GM19397 (cell line): Measurements from ENCODE around the gene ELAC2.

ENCODE experiments used
- ATAC-seq: cut with Tn5 transposase; IDR thresholded peaks from one replicate; pipeline ENCODE4 v1.9.1; 2021; ENCODE audit warnings: mild to moderate bottlenecking, moderate library complexity; ENCODE audit not compliant: unreplicated experiment

ELAC2 gene

DNA sequence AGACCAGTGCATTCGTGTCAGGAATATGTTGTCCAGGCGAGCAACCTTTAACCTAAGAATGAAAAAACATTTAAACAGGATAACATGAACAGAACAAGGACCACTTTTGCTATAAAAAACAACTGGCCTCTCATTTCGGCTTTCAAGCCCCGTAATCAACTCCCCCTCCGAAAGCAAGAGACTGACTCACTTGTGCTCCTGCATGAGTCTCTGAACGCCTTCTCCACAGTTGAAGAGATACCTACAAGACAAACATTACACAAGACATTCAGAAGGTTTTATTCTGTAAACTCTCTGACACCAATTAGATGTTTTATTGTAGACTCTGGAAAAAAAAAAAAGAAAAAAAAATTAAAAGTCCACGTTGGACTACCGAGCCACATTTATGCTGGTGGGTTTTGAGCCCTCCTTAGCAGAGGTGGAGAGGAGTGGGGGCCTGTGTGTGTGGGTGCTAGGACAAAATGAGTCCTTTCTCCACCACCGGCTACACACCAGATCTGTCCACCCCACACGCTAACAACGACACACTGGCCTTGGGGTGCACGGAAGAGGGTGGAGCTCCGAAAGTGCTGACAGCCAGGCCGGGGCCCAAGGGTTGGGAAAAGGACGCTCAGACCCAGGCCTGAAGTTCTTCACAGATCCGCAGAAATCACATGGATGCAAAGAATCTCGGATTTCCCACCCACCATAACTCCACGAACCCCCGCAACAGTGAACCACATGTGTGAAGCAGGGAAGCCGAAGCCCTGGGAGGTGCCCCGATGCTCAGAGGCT, 759 bp downstream of the ELAC2 start:
- peak; percentile 11 for ATAC-seq

DNA sequence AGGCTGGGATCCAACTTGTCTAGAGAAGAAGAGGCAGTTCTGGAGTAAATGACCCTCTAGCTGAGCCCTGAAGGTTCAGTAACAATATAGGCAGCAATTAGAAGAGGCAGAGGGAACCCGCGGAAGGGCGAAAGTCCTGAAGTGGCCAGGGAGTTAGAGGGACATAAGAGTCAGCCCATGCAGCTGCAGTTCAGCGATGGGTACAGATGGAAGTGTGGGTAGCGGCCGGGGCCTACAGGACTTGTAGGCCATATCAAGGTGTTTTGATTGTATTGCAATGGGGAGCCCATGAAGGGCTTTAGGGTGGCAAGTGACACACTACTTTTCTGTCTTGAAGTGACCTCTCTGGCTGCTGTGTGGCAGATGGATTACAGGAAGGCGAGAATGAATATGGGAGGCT, 3.0 kb downstream of the ELAC2 start:
- ATAC-seq: no peak

DNA sequence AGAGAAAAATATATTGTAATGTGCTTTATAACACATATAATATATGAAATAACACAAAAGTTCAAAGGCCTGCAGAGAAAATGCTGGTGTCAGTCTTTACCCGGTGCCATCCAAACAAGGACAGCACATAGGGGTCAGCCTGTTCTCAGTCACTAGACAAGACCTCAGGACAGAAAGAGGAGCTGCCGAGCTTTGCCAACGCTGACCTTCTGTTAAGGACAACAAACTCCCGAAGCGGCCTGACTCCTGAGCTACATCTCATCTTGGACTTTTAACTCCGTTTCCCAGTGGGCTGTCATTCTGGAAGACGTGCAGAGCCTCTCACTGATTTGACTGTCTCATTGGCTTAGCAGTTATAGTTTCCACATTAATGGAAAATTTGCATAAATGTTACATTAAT, 6.9 kb downstream of the ELAC2 start:
- no peak for ATAC-seq

DNA sequence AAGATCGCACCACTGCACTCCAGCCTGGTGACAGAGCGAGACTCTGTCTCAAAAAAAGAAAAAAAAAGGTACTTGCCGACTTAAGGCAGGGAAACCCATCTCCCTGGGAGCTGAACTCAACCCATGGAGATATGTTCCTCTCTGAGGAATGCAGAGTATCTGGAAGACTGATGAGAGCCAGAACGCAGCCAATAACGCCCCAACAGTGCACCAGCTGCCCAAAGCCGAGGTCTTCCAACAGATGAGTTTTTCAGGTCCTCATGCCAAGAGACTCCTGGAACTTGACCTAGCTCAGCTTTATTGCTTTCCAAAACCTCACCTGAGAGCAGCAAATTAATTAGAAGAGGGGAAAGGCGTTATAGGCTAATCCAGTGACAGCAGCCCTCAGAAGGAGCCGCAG, 9.4 kb downstream of the ELAC2 start:
- no peak for ATAC-seq

DNA sequence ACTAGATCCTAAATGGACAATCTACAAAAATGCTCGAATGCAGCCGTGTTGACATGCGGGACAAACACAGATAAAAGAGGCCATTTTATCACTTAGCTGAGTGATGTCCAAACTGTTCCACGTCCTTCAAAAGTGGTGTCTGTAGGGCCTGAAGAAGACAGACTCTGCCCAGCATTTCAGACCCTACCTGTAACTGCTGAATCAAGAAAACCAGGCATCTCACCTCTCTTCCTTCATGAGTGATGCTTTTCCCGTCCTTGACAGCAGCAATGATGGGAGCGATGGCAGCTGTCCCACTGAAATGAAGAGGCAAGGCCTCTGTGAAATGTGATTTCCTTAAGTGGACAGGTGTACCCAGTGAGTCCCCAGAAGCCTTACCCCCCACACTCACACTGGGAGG, 12.3 kb downstream of the ELAC2 start:
- no peak for ATAC-seq

DNA sequence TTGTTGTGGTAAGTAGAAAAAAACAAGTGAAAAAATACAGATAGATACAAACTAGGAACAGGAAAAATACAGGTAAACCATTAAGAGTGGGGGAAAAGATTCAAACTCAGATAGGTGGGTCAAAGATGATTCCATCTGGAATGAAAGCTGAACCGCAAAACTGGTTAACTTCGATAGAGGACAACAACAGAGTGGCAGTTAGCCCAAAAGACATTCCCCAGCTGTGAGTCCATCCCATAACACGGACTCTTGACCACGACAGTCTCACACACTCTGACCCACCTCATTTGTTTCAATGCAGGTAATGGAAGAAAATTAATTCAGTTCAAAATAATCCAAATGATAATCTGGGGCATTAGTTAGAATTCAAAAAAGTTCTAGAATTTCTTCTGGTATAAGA, 13.5 kb downstream of the ELAC2 start:
- no peak for ATAC-seq

DNA sequence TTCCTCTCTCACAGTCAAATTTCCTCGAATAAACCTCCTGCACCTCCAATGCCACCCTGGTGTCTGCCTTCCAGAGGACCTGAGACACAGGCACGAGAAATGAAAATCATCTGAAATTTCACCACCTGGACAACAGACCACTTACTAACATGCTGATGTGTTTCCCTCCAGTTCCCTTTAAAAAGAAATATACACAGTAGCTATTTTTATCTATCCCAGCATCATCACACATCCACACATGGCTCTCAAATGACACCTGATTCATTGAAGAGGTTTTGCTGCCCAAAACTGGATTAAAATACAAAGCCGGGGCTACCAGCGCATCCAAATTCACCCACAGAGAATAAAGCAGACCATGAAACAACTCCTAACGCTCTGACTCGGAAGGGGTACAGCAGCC, 13.9 kb downstream of the ELAC2 start:
- no peak for ATAC-seq

DNA sequence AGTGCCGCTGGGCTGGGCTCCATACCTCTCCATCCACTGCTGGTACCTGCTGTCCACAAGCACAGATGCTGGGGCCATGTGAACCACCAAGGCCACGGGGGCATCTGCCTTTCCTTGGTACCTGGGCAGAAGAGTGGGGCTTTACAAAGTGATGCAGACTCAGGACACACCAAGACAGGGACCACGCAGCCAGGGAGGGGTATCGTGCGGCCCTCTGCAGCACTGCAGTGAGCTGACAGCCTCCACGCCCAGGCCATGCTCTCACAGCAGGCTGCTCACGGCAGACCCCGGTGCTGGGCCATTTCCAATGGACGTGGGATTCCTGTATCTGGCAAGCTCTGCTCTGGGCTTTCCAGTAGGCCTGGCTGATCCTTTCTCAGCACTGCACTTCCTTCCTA, 14.4 kb downstream of the ELAC2 start:
- no peak for ATAC-seq

DNA sequence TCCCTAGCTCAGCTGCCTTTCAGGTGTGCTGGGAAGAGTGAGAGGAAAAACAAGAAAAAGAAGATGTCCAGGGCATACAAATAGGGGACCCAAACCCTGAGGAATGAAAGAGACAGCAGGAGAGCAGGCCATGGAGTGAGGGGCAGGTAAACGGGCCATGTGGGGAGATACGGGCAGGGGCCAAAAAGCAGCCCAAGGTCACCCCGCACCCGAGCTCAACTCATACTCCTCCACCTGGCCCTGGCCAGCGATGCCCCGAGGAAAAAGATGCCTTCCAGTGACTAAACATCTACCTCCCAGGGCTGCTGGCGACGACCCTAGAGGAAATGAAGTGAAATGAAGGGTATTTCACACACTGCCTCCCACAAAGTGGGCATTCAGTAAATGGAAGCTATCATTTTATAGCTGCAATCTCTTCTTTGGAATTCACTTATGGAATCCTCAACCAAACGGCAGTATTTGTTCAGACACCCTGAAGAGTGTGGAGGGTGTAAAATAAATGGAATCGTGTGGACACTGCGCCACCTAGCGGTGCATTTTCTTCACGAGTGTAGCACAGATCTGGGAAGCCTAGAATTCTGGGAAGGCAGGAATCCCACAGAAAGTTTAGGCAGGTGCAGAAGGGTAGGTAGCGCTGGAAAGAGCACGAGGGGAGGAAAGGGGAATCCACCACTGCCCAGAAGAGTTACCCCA, 14.9 kb downstream of the ELAC2 start:
- ATAC-seq: no peak

DNA sequence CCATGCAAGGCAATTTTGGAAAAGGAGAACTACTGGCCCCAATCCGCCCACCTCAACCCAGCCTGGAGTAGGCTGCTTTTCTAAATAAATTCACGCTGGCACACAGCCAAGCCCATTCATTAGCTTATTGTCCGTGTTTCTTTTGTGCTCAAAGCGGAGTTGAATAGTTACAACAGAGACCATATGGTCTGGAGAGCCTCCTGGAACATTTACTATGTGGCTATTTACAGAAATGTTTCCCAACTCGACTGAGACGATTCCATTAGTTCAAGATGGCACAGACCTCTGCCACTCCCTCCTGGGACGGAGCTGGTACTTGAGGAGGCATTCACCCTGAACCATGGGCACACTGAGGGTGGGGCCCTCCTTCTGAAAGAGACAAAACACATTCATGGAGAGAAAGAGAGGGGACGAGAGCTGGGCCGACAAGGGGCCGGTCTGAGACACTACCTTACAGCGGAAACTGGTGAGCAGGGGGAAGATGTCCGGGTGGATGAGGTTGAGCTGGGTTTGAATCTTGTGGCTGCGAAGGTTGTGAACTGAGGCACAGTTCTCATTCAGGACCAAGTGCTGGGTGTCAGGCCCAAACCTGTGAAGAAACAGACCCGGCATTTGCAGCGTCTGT, 15.7 kb downstream of the ELAC2 start:
- ATAC-seq: no peak

DNA sequence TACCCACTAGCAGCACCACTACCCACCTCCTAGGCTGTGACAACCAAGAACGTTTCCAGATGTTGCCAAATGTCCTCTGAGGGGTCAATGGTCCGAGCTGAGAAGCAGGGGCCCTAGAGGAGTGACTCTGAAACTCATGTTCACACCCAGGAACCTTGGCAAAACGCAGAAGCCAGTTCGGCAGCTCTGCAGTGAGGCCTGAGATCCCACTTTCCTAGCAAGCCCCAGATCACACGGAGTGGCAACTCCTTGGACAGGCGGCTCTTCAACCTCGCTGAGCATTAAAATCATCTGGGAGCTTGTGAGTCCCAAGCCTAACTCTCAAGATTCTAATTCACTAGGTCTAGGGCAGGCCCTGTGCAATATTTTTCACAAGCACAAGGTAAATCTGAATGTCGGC, 17.3 kb downstream of the ELAC2 start:
- ATAC-seq: no peak

DNA sequence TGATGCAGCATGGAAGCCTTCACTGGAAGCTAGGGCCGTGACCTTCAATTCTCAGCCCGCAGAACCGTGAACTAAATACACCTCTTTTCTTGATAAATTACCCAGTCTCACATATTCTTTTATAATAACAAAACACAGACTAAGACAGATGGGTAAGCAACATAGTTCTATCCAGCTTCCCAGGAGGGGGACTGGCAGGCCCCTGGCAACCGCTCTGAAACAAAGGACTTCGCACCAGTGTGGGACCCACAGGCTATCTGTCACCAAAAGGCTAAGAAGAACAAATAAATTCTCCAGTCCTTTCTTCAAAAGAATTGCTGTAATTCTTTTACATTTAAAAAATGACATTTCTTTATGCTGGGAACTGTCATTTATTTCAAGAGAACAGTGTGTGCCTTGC, 19.0 kb downstream of the ELAC2 start:
- ATAC-seq: no peak

DNA sequence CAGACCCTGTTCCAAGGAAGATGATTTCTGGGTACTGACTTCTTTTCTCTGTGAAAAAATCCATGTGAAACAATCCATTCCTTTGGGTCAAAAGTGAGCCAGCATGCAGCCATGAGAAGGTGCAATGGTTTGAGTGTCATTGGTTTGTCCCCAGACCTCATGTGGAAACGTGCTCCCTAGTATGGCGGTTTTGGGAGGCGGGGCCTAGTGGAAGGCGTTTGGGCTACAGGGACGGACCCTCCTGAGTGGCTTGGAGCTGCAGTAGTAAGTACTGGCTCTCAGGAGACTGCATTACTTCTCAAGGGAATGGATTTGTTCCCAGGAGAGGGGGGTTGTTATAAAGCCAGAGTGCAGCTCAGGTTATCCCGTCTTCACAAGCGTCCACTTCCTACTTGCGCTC, 19.4 kb downstream of the ELAC2 start:
- no peak for ATAC-seq

DNA sequence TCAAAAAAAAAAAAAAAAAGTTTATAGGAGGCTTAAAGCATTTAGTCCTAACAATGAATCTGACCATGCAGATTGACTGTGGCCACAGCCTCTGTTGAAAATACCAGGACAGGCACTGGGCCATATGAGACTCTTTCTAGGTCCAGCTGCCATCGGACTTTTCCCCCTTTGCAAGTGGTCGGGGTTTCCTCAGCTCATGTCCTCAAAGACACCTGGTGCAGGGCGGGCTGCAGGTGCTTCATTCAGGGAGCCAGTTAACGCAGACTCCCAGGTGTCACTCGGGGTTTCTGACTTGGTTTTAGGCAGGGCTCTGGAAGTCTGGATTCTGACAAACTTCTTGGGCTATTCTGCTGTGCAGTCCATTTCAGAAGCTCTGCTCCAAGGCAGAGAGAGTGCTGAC, 20.9 kb downstream of the ELAC2 start:
- ATAC-seq: no peak

DNA sequence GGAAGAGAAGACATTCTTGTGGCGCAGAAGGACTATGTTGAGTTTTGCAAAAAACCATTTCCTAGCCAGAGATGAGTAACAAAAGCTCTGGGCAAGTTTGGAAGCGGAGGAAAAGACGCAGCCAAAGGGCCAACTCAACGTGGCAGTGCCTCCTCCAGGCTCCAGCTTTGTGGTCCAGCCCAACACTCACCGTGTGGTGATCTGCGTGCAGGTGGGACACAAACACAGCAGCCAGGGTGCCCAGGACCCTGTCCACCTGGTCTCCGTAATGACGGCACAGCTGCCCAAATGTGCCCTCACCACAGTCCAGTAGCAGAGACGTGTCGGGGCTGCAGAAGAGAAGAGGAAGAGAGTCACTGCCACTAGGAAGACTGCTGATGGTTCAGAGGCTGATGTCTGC, 21.5 kb downstream of the ELAC2 start:
- ATAC-seq: no peak

DNA sequence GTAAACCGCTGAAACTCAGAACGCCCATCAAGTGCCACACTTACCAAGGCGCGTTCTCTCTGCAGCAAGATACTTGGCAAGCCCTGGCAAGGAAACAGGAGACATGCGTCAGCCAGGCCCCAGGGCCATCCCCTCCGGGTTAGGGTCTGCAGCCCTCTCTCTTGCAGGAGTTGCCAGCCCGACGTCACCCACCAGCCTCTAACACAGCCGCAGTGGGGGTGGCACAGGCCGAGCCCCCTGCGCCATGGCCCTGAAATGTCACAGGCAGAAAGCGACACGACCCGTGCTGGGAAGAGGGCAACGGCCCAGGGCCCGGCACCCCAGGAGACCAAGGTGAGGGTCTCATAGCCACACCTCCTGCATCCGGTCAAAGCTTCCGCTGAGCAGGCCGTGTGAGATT, 21.9 kb downstream of the ELAC2 start:
- ATAC-seq: no peak

DNA sequence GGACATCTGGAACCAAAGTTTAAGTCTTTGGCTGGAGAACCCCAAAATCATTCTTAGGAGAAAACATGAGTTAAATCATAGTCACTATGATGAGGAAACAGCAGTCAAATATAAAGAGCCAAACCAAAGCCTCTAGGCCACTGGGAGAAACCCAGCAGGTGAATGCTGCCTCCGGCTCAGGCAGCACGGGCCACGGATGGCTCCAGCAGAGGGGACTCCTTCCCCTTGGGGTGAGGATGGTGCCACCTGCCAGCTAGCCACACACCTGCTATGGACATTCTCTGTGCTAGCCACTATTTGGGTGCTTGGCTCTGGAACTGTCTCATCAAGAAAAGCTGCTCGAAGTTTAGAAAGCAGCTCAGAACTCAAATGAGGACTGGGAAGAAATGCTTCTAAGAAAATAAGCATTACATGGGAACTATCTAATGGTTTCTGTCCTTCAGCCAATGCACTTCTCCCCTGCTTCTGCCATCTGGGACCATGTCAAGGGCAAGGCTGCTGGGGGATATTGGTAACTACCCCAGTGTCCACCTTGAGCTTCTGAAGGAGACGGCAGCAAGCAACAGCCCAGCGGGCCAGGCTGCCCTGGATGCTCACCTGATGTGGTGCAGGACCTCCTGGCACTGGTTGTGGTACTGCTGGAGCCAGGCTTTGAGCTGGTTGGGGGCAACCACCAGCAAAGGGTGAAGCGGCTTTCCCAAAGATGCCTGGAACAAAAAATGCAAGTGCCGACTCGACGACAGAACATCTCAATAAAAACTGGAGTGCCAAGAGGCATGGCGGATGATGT, 22.5 kb downstream of the ELAC2 start:
- no peak for ATAC-seq

DNA sequence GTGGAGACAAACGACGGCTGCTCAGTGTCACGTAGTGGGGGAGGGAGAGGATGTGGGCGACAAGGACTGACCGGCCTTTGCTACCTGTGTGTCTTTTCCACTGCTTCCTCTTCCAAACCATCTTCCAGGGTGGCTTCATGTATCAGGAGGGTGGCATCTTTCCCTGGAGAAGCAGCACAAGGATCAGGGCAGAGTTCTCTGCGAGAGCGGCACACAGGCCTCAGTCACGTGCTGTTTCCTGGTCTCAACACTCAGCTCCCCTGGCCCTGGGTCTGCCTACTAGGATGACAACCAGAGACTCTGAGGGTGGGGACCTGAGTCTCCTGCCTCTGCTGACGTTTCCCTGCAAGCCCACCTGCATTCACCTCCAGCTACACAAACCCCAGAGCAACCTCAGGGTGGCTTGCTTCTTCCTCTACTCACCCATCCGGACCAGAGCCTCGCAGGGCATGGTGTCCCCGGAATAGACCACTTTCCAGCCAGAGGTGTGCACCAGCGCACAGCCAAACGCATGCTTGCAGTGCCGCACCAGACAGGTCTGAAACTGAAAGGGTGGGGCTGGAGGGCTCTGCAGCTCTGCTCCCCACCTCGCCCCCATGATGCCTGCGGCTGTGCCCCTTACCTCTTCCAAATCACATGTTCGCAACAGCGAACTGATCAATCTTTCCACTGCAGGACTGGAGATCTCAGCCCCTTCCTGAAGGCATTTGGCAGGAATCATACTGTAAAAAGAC, 23.3 kb downstream of the ELAC2 start:
- ATAC-seq: no peak

DNA sequence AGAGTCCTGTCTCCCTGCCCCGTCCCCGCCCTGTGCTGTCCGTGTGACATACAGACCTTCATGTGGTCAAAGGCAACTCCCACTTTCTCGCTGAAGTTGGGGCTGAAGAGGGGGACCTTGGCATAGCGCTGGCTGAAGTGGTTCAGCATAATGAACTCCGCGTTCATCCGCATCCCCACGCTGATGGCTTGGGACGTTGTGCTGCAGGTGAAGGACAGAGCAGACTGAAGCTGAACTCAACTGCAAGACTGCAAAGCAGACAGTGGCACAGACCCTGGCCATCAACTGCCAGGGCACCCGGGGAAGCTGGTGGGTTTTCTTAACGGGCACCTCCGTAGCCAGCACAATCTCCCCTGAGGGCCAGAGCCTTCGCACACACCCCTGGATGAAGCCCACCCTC, 24.2 kb downstream of the ELAC2 start:
- no peak for ATAC-seq

DNA sequence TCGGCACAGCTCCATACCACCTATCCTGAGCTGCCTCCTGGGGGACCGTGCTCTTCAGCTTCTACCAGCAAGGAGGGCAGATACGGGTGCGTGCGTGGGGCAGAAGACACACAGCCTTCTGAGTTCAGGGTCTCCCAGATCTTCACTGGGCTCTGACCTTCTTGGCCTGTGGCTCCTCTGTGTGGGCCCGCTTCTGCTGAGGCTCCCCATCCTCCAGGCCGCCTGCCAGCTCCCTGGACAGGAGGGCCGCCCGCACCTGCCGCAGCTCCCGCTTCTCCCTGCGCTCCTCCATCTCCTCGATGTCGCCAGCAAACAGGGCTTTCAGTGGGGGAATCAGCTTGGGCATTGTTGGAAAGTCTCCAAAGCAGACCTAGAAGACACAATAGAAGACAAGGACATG, 25.2 kb downstream of the ELAC2 start:
- no peak for ATAC-seq

DNA sequence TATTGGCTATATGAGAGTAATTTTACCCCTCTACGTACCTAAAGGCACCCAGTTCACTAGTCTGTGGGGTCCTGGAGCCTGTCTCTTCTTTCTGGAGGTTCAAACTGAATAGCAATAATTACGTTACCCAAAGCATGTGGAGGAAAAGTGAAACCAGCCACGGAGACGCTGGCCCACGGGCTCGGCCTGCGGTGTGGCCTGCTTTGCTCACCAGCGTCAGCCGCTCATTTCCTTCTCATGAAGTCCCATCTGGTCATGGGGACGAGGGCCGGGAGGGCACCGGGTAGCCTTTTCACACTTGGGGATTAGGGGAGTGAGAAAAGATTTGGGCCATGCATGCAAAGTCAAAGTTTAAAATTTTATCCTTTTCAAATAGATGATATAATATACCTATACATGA, 26.9 kb downstream of the ELAC2 start:
- no peak for ATAC-seq
